Fibroblast of gingiva (primary cell): ENCODE results near the gene GJB1.
"Not testable (repeated sequence)": the region's sequence is repeated elsewhere in the genome, so short reads cannot be mapped to it uniquely, and the experiment has no call there.

Experiments
- DNase-seq: peaks from one replicate; pipeline ENCODE4 v3.0.0-alpha.2; 2011; ENCODE audit warnings: low read depth

GJB1 gene

DNA sequence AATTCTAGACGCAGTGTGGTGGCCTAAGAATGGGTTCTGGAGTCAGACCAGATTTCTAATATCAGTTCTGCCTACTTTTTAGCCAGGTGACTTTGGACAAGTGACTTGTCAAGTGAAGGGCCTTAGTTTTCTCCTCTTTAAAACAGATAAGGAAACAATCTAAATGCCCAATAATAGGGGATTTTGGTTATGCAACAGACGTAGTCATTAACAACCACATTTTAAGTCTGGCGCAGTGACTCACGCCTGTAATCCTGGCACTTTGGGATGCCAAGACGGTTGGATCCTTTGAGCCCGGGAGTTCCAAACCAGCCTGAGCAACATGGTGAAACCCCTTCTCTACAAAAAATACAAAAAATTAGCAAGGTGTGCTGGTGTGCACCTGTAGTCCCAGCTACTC, 33.0 kb downstream of the GJB1 start:
- DNase-seq = no peak

- no peak for DNase-seq
These were observed 33.8 kb downstream of the GJB1 start for GRCh38 chrX:71256856-71257255.

- DNase-seq = not testable (repeated sequence)
These were observed 45.6 kb downstream of the GJB1 start for GRCh38 chrX:71268624-71269023.

- DNase-seq = no peak
These were observed 46.9 kb downstream of the GJB1 start for GRCh38 chrX:71269801-71270395.

- DNase-seq = not testable (repeated sequence)
These were observed 49.3 kb downstream of the GJB1 start for GRCh38 chrX:71272313-71272712.
